ENCODE measurements around the gene S1PR5. TPM values are rescaled to one million over a fixed set of nuclear protein-coding genes. Genes with fewer than 3 reads are reported as not detected.

The S1PR5 gene
- total RNA-seq, 1 donor from 2014 or later, result not detected

GRCh38 chr19:10514211-10515145, 2.8 kb downstream of the S1PR5 start:
- H3K4me1 Mint-ChIP-seq (ENCODE audit: unreplicated experiment), result peaks cover 18% of the 10 kb centered on the region
- H3K27ac Mint-ChIP-seq (ENCODE audit: unreplicated experiment), result no peak overlapping the region
- H3K4me3 Mint-ChIP-seq (ENCODE audit: unreplicated experiment), result no peak overlapping the region
- peaks cover 6% of the 10 kb centered on the region for H3K36me3 Mint-ChIP-seq (ENCODE audit: low read depth, unreplicated experiment)
- H3K27me3 Mint-ChIP-seq (ENCODE audit: unreplicated experiment), result peaks cover 40% of the 10 kb centered on the region
- TF ChIP-seq, protein P1, sequence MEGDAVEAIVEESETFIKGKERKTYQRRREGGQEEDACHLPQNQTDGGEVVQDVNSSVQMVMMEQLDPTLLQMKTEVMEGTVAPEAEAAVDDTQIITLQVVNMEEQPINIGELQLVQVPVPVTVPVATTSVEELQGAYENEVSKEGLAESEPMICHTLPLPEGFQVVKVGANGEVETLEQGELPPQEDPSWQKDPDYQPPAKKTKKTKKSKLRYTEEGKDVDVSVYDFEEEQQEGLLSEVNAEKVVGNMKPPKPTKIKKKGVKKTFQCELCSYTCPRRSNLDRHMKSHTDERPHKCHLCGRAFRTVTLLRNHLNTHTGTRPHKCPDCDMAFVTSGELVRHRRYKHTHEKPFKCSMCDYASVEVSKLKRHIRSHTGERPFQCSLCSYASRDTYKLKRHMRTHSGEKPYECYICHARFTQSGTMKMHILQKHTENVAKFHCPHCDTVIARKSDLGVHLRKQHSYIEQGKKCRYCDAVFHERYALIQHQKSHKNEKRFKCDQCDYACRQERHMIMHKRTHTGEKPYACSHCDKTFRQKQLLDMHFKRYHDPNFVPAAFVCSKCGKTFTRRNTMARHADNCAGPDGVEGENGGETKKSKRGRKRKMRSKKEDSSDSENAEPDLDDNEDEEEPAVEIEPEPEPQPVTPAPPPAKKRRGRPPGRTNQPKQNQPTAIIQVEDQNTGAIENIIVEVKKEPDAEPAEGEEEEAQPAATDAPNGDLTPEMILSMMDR (IDR thresholded peaks at IDR 0.05; ENCODE audit: unreplicated experiment), result peak; percentile 26
- H3K9me3 Mint-ChIP-seq (ENCODE audit: unreplicated experiment), result no peaks in the 10 kb centered on the region
- peak; percentile 50 for DNase-seq (ENCODE audit: low spot score)

- Mint-ChIP-seq H3K27me3 (ENCODE audit: unreplicated experiment) (peaks cover 29% of the 10 kb centered on the region), H3K27ac (ENCODE audit: unreplicated experiment) (no peak overlapping the region), H3K4me3 (ENCODE audit: unreplicated experiment) (no peak overlapping the region)
Observed at GRCh38 chr19:10513223-10513622, 4.0 kb downstream of the S1PR5 start.

GRCh38 chr19:10510301-10510802, 6.9 kb downstream of the S1PR5 start:
- Mint-ChIP-seq H3K27ac (ENCODE audit: unreplicated experiment) (no peak overlapping the region), H3K4me1 (ENCODE audit: unreplicated experiment) (peaks cover 2% of the 10 kb centered on the region), H3K9me3 (ENCODE audit: unreplicated experiment) (no peaks in the 10 kb centered on the region), H3K36me3 (ENCODE audit: low read depth, unreplicated experiment) (no peaks in the 10 kb centered on the region), H3K4me3 (ENCODE audit: unreplicated experiment) (no peak overlapping the region), H3K27me3 (ENCODE audit: unreplicated experiment) (peaks cover 15% of the 10 kb centered on the region)
- TF ChIP-seq, protein P1 (IDR thresholded peaks at IDR 0.05; ENCODE audit: unreplicated experiment), result peak; percentile 91
- peak; percentile 56 for DNase-seq (ENCODE audit: low spot score)

More at GRCh38 chr19:10513223-10513622, 4.0 kb downstream of the S1PR5 start:
- H3K4me1 Mint-ChIP-seq (ENCODE audit: unreplicated experiment), result peaks cover 11% of the 10 kb centered on the region
- no peak for DNase-seq (ENCODE audit: low spot score)
- no peaks in the 10 kb centered on the region for H3K36me3 Mint-ChIP-seq (ENCODE audit: low read depth, unreplicated experiment)
- no peaks in the 10 kb centered on the region for H3K9me3 Mint-ChIP-seq (ENCODE audit: unreplicated experiment)
- TF ChIP-seq, protein P1 (IDR thresholded peaks at IDR 0.05; ENCODE audit: unreplicated experiment), result no peak

- Mint-ChIP-seq H3K36me3 (ENCODE audit: low read depth, unreplicated experiment) (no peaks in the 10 kb centered on the region), H3K27ac (ENCODE audit: unreplicated experiment) (no peak overlapping the region), H3K27me3 (ENCODE audit: unreplicated experiment) (peaks cover 8% of the 10 kb centered on the region), H3K4me1 (ENCODE audit: unreplicated experiment) (no peaks in the 10 kb centered on the region), H3K9me3 (ENCODE audit: unreplicated experiment) (no peaks in the 10 kb centered on the region), H3K4me3 (ENCODE audit: unreplicated experiment) (no peak overlapping the region)
- no peak for DNase-seq (ENCODE audit: low spot score)
- TF ChIP-seq, protein P1 (IDR thresholded peaks at IDR 0.05; ENCODE audit: unreplicated experiment), result no peak
Observed at GRCh38 chr19:10508707-10509106, 8.5 kb downstream of the S1PR5 start.

- H3K4me1 Mint-ChIP-seq (ENCODE audit: unreplicated experiment), result no peaks in the 10 kb centered on the region
- TF ChIP-seq, protein P1 (IDR thresholded peaks at IDR 0.05; ENCODE audit: unreplicated experiment), result no peak
- peaks cover 5% of the 10 kb centered on the region for H3K27me3 Mint-ChIP-seq (ENCODE audit: unreplicated experiment)
- no peak overlapping the region for H3K4me3 Mint-ChIP-seq (ENCODE audit: unreplicated experiment)
- H3K9me3 Mint-ChIP-seq (ENCODE audit: unreplicated experiment), result no peaks in the 10 kb centered on the region
- DNase-seq (ENCODE audit: low spot score), result no peak
- no peak overlapping the region for H3K27ac Mint-ChIP-seq (ENCODE audit: unreplicated experiment)
- H3K36me3 Mint-ChIP-seq (ENCODE audit: low read depth, unreplicated experiment), result no peaks in the 10 kb centered on the region
Observed at GRCh38 chr19:10508036-10508435, 9.2 kb downstream of the S1PR5 start.

Data from endothelial cell (in vitro differentiated cells).